ENCODE data around the gene MAPKAPK5. TPM values are rescaled to one million over a fixed set of nuclear protein-coding genes. Genes with fewer than 3 reads are reported as not detected.

MAPKAPK5 gene
- total and polyA plus RNA-seq, 9 of the 15 experiments (the other 6 are each of a cell fraction or from before 2014, with no cell fraction given), result 11.6 to 72.1 (median 60.4) TPM

DNA sequence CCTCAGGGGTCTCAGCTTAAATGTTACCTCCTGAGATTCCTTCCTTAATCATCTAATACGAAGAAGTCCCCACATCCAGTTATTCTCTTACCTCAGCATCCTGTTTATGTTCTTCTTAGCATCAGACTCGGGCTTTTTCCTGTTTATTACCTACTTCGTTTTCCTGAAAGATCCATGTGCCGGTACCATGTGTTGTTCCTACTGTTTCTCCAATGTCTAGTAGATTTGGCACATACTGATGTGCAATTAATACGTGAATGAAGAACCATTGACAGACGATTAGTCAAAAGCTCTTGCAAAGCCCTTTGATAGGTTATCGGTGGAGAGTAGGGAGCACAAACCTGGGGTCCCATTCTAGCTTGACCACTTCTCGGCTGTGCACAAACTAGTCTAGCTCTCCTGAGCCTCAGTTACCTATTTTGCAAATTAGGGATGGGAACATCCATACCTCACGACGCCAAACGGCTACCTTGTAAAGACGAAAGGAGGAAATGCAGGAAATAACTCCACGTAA, 735 bp upstream of the MAPKAPK5 start (continued):
- TF ChIP-seq, protein P1, sequence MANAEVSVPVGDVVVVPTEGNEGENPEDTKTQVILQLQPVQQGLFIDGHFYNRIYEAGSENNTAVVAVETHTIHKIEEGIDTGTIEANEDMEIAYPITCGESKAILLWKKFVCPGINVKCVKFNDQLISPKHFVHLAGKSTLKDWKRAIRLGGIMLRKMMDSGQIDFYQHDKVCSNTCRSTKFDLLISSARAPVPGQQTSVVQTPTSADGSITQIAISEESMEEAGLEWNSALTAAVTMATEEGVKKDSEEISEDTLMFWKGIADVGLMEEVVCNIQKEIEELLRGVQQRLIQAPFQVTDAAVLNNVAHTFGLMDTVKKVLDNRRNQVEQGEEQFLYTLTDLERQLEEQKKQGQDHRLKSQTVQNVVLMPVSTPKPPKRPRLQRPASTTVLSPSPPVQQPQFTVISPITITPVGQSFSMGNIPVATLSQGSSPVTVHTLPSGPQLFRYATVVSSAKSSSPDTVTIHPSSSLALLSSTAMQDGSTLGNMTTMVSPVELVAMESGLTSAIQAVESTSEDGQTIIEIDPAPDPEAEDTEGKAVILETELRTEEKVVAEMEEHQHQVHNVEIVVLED (CRISPR knock-in tag; IDR thresholded peaks at IDR 0.05), result no peak
- TF ChIP-seq ESRRB (CRISPR knock-in tag; IDR thresholded peaks at IDR 0.05; ENCODE audit: borderline replicate concordance), result no peak
- TF ChIP-seq ZNF764 (CRISPR knock-in tag; IDR thresholded peaks at IDR 0.05; ENCODE audit: low read depth), result no peak
- TF ChIP-seq HDGF (IDR thresholded peaks at IDR 0.05), result no peak
- no peak for TF ChIP-seq GATAD2B (IDR thresholded peaks at IDR 0.05; ENCODE audit: borderline replicate concordance)
- no peak for TF ChIP-seq NR2C2 (CRISPR knock-in tag; IDR thresholded peaks at IDR 0.05)
- TF ChIP-seq NR2C2 (tag; IDR thresholded peaks at IDR 0.05), result peak; percentile 12; the same call in 1 of the 2 replicates
- no peak for TF ChIP-seq NFIC (IDR thresholded peaks at IDR 0.05)
- no peak for TF ChIP-seq HOXB6 (CRISPR knock-in tag; IDR thresholded peaks at IDR 0.05; ENCODE audit: borderline replicate concordance)
- no peak for TF ChIP-seq ZNF57 (CRISPR knock-in tag; IDR thresholded peaks at IDR 0.05)
- TF ChIP-seq KDM5B (IDR thresholded peaks at IDR 0.05; ENCODE audit: insufficient replicate concordance, low read depth, low read length), result no peak
- TF ChIP-seq HDAC1 (IDR thresholded peaks at IDR 0.05), result 0 out of 4 replicates have a peak, but pooled peaks of 1 of the 2 experiments have one; percentile 5
- TF ChIP-seq, protein P2, sequence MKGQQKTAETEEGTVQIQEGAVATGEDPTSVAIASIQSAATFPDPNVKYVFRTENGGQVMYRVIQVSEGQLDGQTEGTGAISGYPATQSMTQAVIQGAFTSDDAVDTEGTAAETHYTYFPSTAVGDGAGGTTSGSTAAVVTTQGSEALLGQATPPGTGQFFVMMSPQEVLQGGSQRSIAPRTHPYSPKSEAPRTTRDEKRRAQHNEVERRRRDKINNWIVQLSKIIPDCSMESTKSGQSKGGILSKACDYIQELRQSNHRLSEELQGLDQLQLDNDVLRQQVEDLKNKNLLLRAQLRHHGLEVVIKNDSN (CRISPR knock-in tag; IDR thresholded peaks at IDR 0.05), result no peak
- TF ChIP-seq ZNF780A (CRISPR knock-in tag; IDR thresholded peaks at IDR 0.05), result no peak
- no peak for TF ChIP-seq ZNF174 (CRISPR knock-in tag; IDR thresholded peaks at IDR 0.05)
- no peak for TF ChIP-seq C11orf30 (IDR thresholded peaks at IDR 0.05; ENCODE audit: low read depth)
- peak; percentile 37; the same call in 1 of the 2 replicates for TF ChIP-seq FOSL1 (tag; conservative IDR thresholded peaks at IDR 0.05)
- TF ChIP-seq ARNT (IDR thresholded peaks at IDR 0.05), result peak in 1 of 2 experiments; percentile 23; a peak in 1 of 4 replicates
- TF ChIP-seq, protein P3, sequence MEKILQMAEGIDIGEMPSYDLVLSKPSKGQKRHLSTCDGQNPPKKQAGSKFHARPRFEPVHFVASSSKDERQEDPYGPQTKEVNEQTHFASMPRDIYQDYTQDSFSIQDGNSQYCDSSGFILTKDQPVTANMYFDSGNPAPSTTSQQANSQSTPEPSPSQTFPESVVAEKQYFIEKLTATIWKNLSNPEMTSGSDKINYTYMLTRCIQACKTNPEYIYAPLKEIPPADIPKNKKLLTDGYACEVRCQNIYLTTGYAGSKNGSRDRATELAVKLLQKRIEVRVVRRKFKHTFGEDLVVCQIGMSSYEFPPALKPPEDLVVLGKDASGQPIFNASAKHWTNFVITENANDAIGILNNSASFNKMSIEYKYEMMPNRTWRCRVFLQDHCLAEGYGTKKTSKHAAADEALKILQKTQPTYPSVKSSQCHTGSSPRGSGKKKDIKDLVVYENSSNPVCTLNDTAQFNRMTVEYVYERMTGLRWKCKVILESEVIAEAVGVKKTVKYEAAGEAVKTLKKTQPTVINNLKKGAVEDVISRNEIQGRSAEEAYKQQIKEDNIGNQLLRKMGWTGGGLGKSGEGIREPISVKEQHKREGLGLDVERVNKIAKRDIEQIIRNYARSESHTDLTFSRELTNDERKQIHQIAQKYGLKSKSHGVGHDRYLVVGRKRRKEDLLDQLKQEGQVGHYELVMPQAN (IDR thresholded peaks at IDR 0.05; ENCODE audit: borderline replicate concordance), result peak; percentile 7; the same call in 1 of the 2 replicates
- TF ChIP-seq TEAD1 (CRISPR knock-in tag; IDR thresholded peaks at IDR 0.05), result no peak
- TF ChIP-seq ZNF274 (IDR thresholded peaks at IDR 0.05; ENCODE audit: borderline replicate concordance, low read depth, low read length), result no peak
- no peak for TF ChIP-seq MED1 (CRISPR knock-in tag; IDR thresholded peaks at IDR 0.05; ENCODE audit: borderline replicate concordance)
- TF ChIP-seq RFX1 (IDR thresholded peaks at IDR 0.05), result no peak
- TF ChIP-seq WHSC1 (IDR thresholded peaks at IDR 0.05; ENCODE audit: low read length), result no peak
- TF ChIP-seq, protein P4, sequence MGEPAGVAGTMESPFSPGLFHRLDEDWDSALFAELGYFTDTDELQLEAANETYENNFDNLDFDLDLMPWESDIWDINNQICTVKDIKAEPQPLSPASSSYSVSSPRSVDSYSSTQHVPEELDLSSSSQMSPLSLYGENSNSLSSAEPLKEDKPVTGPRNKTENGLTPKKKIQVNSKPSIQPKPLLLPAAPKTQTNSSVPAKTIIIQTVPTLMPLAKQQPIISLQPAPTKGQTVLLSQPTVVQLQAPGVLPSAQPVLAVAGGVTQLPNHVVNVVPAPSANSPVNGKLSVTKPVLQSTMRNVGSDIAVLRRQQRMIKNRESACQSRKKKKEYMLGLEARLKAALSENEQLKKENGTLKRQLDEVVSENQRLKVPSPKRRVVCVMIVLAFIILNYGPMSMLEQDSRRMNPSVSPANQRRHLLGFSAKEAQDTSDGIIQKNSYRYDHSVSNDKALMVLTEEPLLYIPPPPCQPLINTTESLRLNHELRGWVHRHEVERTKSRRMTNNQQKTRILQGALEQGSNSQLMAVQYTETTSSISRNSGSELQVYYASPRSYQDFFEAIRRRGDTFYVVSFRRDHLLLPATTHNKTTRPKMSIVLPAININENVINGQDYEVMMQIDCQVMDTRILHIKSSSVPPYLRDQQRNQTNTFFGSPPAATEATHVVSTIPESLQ (CRISPR knock-in tag; IDR thresholded peaks at IDR 0.05), result 0 out of 2 replicates have a peak, but pooled peaks have one; percentile 17
